HepG2 (cell line): Measurements from ENCODE around the gene AKAP6. TPM values are rescaled to one million over a fixed set of nuclear protein-coding genes. Genes with fewer than 3 reads are reported as not detected.

Experiments used
- ATAC-seq: fragments of 200-7000 bp; cut with Tn5 transposase; 3 replicates; pipeline ENCODE4 v1.9.1; 2020; ENCODE audit warnings: mild to moderate bottlenecking, moderate library complexity
- BruUV-seq: library from RNA; stranded (reverse); fragments of 400-500 nt; replicated peaks from 2 replicates; lab custom pipeline; 2021; lab: Mats Ljungman, UMichigan
- CTCF ChIA-PET: fragments of 300-600 bp; formaldehyde crosslinking; extraction: SDS; loops from one replicate; lab custom pipeline; 2021; ENCODE audit warnings: low total read pairs, inconsistent platforms, low intra/inter-chr PET ratio; lab: Yijun Ruan, JAX
- POLR2A ChIA-PET: fragments of 350-600 bp; sonication (Branson Sonifier 250); formaldehyde crosslinking; loops from one replicate; lab custom pipeline; 2020; ENCODE audit warnings: antibody characterized with exemption, inconsistent platforms; lab: Yijun Ruan, JAX
- DNase-seq: peaks from one replicate; pipeline ENCODE4 v3.0.0-alpha.2; 2015; ENCODE audit warnings: low spot score
- FAIRE-seq: peaks from 3 replicates; lab custom pipeline; 2011; peaks lifted over from hg19 to GRCh38; lab: Jason Lieb, UNC
- H2AFZ ChIP-seq: one replicate; pipeline ENCODE4 v1.6.1; 2011; ENCODE audit warnings: low read length, inconsistent platforms
- H3K27ac ChIP-seq: fragments of 300-600 bp; 3 replicates; pipeline ENCODE4 v1.8.0; 2011; ENCODE audit warnings: mixed run types, mild to moderate bottlenecking, mixed read lengths, low read length, inconsistent platforms; ENCODE audit not compliant: insufficient read depth; ENCODE audit errors: extremely low read length
- H3K27me3 ChIP-seq, 2 experiments: fragments of 200-600 bp in 1 of 2; 2 replicates in 1 of 2; 3 replicates in 1 of 2; pipeline versions ENCODE4 v1.6.0 to v1.8.0; 2011; ENCODE audit warnings: low read length in 2 of 2, mild to moderate bottlenecking in 2 of 2, moderate library complexity in 2 of 2, inconsistent platforms in 1 of 2; ENCODE audit not compliant: insufficient read depth in 2 of 2, control insufficient read depth in 1 of 2
- H3K36me3 ChIP-seq, 2 experiments: fragments of 200-600 bp in 1 of 2; replicated peaks in 1 of 2; 2 replicates in 1 of 2; 3 replicates in 1 of 2; pipeline versions ENCODE4 v1.5.1 to v1.8.0; 2011; ENCODE audit warnings: low read length in 2 of 2, inconsistent platforms in 1 of 2; ENCODE audit not compliant: insufficient read depth in 2 of 2, control insufficient read depth in 1 of 2
- H3K4me1 ChIP-seq: 2 replicates; pipeline ENCODE4 v1.5.1; 2012; ENCODE audit warnings: low read length, inconsistent platforms; ENCODE audit not compliant: insufficient read depth
- H3K4me2 ChIP-seq: 2 replicates; pipeline ENCODE4 v1.6.0; 2011; ENCODE audit warnings: low read depth, low read length, inconsistent platforms
- H3K4me3 ChIP-seq, 3 experiments: fragments of 200-600 bp in 1 of 3; sonication (generic), shearing (Covaris generic) in 1 of 3; replicated peaks in 1 of 3; 2 replicates each; pipeline ENCODE4 v1.5.1; 2011 to 2016; ENCODE audit warnings: low read length in 3 of 3, inconsistent platforms in 2 of 3, low read depth in 2 of 3, mild to moderate bottlenecking in 2 of 3, control low read depth in 1 of 3, mixed read lengths in 1 of 3; ENCODE audit not compliant: insufficient read depth in 1 of 3
- H3K79me2 ChIP-seq: one replicate; pipeline ENCODE4 v1.6.1; 2011; ENCODE audit warnings: low read length, inconsistent platforms; ENCODE audit not compliant: insufficient read depth
- H3K9ac ChIP-seq: 2 replicates; pipeline ENCODE4 v1.6.0; 2011; ENCODE audit warnings: mild to moderate bottlenecking, low read depth, low read length, inconsistent platforms; ENCODE audit not compliant: insufficient read depth
- H3K9me3 ChIP-seq: 2 replicates; pipeline ENCODE4 v1.5.1; 2012; ENCODE audit warnings: mild to moderate bottlenecking, low read length
- H4K20me1 ChIP-seq: 2 replicates; pipeline ENCODE4 v1.6.0; 2011; ENCODE audit warnings: inconsistent platforms, mild to moderate bottlenecking, low read length, moderate library complexity; ENCODE audit not compliant: insufficient read depth
- JUNB ChIP-seq: sonication (generic); formaldehyde crosslinking; IDR thresholded peaks from 2 replicates; pipeline ENCODE4 v1.8.0; 2022; ENCODE audit warnings: missing genetic modification reagents, mild to moderate bottlenecking, borderline replicate concordance
- MAFF ChIP-seq: IDR thresholded peaks from 2 replicates; pipeline ENCODE4 v1.6.1; 2011; ENCODE audit warnings: low read depth, low read length, improper control_type of control experiment
- MAFG ChIP-seq: sonication (generic); formaldehyde crosslinking; IDR thresholded peaks from 2 replicates; pipeline ENCODE4 v1.5.1; 2020; ENCODE audit warnings: mild to moderate bottlenecking, missing genetic modification reagents
- MAFK ChIP-seq, 2 experiments: IDR thresholded peaks in 1 of 2; conservative IDR thresholded peaks in 1 of 2; 2 replicates each; pipeline ENCODE4 v1.6.1; 2011; ENCODE audit warnings: improper control_type of control experiment in 2 of 2, low read length in 2 of 2
- WGBS: methylation state at CpG from one replicate; pipeline ENCODE4 v1.1.6; 2017; ENCODE audit warnings: low lambda C conversion rate; 5-methylcytosine and 5-hydroxymethylcytosine counted together
- in situ Hi-C: cut with HindIII; loops from 2 replicates; pipeline ENCODE4 v1.10.0; 2017; ENCODE audit warnings: low pct_unique_long_range_greater_than_20kb; ENCODE audit not compliant: extremely low pct_ligation_motif_present
- intact Hi-C: fragments of 100-400 bp; cut with micrococcal nuclease; formaldehyde crosslinking; loops from one replicate; pipeline ENCODE4 v1.10.0; 2022; ENCODE audit not compliant: unreplicated experiment
- polyA plus RNA-seq, 8 experiments: library from polyadenylated mRNA; depleted of rRNA in 3 of 8; stranded (reverse) in 7 of 8; unstranded in 1 of 8; fragments of >200 nt; fragmentation: Illumina TruSeq in 4 of 8; extraction: Trizol in 4 of 8; gene quantifications; 2 replicates each; pipeline versions ENCODE4 v1.2.1 to v1.2.3, GENCODE V29; 2011 to 2016; ENCODE audit warnings: low read depth in 4 of 8, missing spikeins in 1 of 8, mixed read lengths in 1 of 8; ENCODE audit not compliant: insufficient read depth in 1 of 8
- total RNA-seq, 5 experiments: library from RNA; depleted of rRNA; stranded (reverse); fragments of >200 nt; fragmentation: Illumina TruSeq; extraction: Trizol; gene quantifications; 2 replicates each; pipeline ENCODE4 v1.2.3, GENCODE V29; 2016; ENCODE audit warnings: low read depth in 1 of 5
- TF ChIP-seq, protein P1 (sequence below): sonication (generic); formaldehyde crosslinking; IDR thresholded peaks from 2 replicates; pipeline ENCODE4 v1.5.1; 2020; ENCODE audit warnings: mild to moderate bottlenecking, missing genetic modification reagents, moderate library complexity

AKAP6 gene
- total and polyA plus RNA-seq, 2 of the 13 experiments (the other 11 are each of a cell fraction or from before 2014, with no cell fraction given) = 1.4 TPM

DNA sequence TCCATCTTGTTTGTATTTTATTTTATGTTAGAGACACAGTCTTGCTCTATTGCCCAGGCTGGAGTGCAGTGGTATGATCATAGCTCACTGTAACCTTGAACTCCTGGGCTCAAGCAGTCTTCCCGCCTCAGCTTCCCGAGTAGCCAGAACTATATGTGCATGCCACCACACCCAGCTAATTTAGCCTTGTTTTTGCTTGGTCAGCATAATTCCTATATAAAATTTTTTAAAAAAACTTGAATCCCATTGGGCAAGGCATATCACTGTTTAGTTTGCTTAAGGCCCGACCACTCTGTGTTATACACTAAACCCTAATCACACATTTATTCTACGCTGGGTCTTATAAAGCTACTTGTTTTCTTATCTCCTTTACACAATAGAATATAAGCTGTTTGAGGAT is 266.4 kb downstream of the AKAP6 start:
- FAIRE-seq = no peak
- in situ Hi-C loops = no loop called here
- WGBS = 13% methylated on average over 4 of the region's 4 CpGs
- BruUV-seq = no TSS peak
- H4K20me1 ChIP-seq = no peaks in the 10 kb centered on the region
- H3K27me3 ChIP-seq = no peaks in the 10 kb centered on the region
- ATAC-seq = no peak
- H3K4me2 ChIP-seq = no peak overlapping the region
- H3K27ac ChIP-seq = no peak overlapping the region
- H3K4me1 ChIP-seq = no peaks in the 10 kb centered on the region
- H3K9me3 ChIP-seq = no peaks in the 10 kb centered on the region
- no peak overlapping the region for H2AFZ ChIP-seq
- TF ChIP-seq JUNB (CRISPR knock-in tag) = no peak
- TF ChIP-seq MAFG (CRISPR knock-in tag) = 0 out of 2 replicates have a peak, but pooled peaks have one; percentile 19
- TF ChIP-seq, protein P1, sequence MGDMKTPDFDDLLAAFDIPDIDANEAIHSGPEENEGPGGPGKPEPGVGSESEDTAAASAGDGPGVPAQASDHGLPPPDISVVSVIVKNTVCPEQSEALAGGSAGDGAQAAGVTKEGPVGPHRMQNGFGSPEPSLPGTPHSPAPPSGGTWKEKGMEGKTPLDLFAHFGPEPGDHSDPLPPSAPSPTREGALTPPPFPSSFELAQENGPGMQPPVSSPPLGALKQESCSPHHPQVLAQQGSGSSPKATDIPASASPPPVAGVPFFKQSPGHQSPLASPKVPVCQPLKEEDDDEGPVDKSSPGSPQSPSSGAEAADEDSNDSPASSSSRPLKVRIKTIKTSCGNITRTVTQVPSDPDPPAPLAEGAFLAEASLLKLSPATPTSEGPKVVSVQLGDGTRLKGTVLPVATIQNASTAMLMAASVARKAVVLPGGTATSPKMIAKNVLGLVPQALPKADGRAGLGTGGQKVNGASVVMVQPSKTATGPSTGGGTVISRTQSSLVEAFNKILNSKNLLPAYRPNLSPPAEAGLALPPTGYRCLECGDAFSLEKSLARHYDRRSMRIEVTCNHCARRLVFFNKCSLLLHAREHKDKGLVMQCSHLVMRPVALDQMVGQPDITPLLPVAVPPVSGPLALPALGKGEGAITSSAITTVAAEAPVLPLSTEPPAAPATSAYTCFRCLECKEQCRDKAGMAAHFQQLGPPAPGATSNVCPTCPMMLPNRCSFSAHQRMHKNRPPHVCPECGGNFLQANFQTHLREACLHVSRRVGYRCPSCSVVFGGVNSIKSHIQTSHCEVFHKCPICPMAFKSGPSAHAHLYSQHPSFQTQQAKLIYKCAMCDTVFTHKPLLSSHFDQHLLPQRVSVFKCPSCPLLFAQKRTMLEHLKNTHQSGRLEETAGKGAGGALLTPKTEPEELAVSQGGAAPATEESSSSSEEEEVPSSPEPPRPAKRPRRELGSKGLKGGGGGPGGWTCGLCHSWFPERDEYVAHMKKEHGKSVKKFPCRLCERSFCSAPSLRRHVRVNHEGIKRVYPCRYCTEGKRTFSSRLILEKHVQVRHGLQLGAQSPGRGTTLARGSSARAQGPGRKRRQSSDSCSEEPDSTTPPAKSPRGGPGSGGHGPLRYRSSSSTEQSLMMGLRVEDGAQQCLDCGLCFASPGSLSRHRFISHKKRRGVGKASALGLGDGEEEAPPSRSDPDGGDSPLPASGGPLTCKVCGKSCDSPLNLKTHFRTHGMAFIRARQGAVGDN (CRISPR knock-in tag) = no peak
- peak; percentile 99 for TF ChIP-seq MAFK (conservative IDR thresholded peaks at IDR 0.05 in 1 of 2, IDR thresholded peaks at IDR 0.05 in 1 of 2; ENCODE audit: low read length in 2 of 2)
- peak; percentile 99 for TF ChIP-seq MAFF
- H3K4me3 ChIP-seq = no peak overlapping the region
- intact Hi-C loops = no loop called here
- no peaks in the 10 kb centered on the region for H3K36me3 ChIP-seq
- ChIA-PET CTCF (no interaction called here), POLR2A (no interaction called here)
- DNase-seq = no peak
- H3K9ac ChIP-seq = no peak overlapping the region
- no peaks in the 10 kb centered on the region for H3K79me2 ChIP-seq
